Forelimb muscle (tissue), 1 donor: ENCODE results near the gene ALDH9A1. TPM values are rescaled to one million over a fixed set of nuclear protein-coding genes. Genes with fewer than 3 reads are reported as not detected.
A peak's percentile ranks its signal among the peaks of the same experiment; 100 is the strongest.
"Not testable (repeated sequence)": the region's sequence is repeated elsewhere in the genome, so short reads cannot be mapped to it uniquely, and the experiment has no call there.

Source experiments
- DNase-seq: peaks from one replicate; pipeline ENCODE4 v3.0.0-alpha.2; 2013; ENCODE audit warnings: low read depth
- polyA plus RNA-seq: library from polyadenylated mRNA; unstranded; fragments of 120-200 nt; gene quantifications from one replicate; pipeline ENCODE4 v1.2.1, GENCODE V29; 2013; ENCODE audit not compliant: insufficient read length

ALDH9A1 gene
- polyA plus RNA-seq, 1 donor, result 43.6 TPM

DNA sequence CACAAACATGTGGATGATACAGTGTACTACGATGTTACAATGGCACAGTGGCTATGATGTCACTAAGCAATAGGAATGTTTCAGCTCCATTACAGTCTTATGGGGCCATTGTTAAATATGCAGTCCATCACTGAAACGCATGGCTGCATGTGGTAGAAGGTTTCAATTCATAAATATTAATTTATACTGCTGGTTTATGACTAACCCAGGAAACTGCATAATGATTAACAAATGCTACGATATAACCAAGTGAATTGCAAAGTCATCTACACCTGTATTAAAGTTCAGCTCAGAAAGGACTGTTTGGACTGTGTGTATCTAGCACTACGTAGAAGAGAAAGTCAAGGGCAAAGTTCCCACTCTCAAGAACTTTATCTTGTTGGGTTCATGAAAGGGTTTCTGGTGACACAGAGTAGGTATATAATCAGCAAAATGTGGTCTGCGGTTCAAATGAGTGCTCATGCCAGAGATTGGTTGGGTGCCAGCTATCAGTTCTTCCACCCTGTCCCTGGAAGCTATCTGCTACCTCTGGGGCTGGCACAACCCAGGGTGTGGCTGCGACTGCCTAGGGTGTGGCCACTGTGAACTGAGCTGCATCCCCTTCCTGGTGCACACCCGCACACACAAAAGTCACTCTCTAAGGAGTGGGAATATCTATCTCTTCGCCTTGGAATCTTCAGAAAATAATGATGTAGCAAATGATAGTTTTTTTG, 52.6 kb downstream of the ALDH9A1 start:
- no peak for DNase-seq

DNA sequence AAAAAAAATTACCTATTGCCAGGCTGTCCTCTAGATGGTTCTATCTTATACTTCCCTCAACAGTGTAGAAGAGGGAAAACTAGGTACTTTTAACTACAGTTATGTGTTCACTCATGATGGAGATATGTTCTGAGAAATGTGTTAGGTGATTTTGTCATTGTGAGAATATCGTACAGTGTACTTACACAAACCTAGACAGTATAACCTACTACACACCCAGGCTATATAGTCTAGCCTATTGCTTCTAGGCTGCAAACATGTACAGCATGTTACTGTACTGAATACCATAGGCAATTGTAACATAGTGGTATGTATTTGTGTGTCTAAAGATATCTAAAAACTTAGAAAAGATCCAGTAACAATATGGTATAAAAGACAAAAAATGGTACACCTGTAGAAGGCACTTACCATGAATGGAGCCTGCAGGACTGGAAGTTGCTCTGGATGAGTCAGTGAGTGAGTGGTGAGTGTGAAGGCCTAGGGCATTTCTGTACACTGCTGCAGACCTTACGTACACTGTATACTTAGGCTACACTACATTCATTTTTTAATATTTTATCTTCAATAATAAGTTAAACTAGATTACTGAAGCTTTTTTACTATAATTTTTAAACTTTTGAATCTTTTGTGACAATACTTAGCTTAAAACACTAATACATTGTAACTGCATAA, 54.2 kb downstream of the ALDH9A1 start:
- DNase-seq, result no peak

DNA sequence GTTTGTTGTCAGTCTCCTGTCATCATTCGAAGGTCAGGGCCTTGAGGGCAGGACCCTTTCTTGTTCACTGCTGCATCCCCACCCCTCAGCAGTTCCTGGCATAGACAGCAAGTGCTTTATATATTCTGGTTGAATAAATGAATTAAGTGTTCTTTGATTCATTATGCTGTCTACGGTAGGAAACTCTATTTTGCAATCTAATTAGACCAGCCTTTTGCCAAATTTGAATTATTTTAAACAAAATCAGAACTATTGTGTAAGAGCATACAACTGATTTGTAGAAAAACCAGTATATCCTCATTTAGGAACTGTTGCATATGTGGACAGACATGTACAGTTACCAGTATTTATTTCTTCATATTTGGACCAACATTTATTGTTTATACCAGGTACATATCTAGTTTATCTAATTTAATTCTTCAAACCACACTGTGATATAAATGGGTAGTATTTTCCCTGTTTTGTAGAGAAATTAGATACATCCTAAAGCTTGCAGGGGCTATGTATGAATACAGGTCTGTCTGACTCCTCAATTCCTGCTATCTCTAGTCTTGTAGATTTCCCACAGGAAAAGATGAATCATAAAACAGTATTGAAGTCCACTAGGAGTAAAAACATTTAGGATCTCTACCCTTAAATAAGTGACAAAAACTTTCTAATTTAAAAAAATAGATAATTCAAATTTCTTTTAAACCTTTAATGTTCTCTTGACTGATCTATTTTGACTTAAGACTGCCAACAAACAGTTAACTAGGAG, 57.0 kb downstream of the ALDH9A1 start:
- DNase-seq, result no peak

GRCh38 chr1:165639821-165640623, 58.3 kb downstream of the ALDH9A1 start:
- DNase-seq, result no peak

DNA sequence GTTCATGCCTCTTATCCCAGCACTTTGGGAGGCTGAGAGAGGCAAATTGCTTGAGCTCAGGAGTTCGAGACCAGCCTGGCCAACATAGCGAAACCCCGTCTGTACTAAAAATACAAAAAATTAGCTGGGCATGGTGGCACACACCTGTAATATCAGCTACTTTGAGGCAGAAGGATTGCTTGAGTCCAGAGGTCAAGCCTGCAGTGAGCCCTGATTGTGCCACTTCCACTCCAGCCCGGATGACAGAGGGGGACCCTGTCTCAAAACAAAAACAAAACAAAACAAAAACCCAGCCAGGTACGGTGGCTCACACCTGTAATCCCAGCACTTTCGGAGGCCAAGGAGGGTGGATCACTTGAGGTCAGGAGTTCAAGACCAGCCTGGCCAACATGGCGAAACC, 60.2 kb downstream of the ALDH9A1 start:
- DNase-seq, result not testable (repeated sequence)

DNA sequence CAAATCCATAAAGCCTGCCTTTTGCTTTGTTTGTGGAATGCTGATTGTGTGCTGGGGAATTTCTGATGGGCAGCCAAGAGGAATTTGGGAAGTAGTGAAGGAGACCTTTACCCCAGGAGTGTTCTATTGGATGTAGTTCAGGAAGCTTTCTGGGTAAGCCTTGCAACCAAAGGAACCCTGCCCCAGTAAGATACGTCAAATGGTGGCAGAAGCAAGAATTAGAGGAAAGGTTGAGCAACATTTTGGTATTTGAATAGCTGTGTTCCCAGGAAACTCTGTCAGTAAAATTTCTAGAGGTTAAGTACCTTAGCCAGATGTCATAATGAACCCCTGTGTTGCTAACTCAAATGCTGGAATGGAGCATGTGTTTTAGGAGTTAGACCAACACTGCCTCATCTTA, 60.9 kb downstream of the ALDH9A1 start:
- DNase-seq, result no peak

DNA sequence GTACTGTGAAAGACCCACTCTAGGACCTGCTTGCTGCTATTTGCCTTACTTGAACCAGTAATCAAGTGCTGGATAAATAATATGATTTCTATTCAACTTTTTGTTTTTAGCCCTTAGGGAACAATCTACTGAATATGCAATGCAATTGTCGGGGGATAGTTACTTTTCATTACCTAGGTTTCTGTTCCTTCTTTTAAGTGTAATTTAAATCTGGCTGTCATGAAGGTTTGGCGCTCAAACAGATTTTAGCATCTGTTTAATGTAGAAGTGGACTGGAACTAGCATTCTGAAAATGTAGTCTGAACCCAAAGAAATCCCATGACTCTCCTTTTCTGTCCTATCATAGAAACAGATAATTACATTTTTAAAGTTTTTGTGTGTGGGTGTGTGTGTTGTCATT, 62.5 kb downstream of the ALDH9A1 start:
- no peak for DNase-seq

DNA sequence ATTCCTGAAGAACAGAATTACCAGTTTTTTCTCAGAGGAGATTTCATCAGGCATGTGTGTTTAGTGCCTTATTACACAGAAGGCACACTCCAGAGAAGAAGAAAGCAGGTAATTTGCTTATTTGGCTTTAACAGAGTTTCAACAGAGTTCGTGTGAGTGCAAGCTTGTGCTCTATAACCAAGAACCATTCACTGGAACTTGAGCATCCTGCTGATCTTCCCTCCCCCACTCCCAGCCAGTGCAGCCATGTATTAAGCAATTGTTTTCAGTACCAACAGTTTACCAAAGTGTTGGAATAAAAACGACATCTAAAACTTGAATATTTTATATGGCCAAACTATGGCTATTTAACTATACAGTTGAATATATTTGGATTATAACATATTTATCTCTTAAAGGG, 63.0 kb downstream of the ALDH9A1 start:
- no peak for DNase-seq

DNA sequence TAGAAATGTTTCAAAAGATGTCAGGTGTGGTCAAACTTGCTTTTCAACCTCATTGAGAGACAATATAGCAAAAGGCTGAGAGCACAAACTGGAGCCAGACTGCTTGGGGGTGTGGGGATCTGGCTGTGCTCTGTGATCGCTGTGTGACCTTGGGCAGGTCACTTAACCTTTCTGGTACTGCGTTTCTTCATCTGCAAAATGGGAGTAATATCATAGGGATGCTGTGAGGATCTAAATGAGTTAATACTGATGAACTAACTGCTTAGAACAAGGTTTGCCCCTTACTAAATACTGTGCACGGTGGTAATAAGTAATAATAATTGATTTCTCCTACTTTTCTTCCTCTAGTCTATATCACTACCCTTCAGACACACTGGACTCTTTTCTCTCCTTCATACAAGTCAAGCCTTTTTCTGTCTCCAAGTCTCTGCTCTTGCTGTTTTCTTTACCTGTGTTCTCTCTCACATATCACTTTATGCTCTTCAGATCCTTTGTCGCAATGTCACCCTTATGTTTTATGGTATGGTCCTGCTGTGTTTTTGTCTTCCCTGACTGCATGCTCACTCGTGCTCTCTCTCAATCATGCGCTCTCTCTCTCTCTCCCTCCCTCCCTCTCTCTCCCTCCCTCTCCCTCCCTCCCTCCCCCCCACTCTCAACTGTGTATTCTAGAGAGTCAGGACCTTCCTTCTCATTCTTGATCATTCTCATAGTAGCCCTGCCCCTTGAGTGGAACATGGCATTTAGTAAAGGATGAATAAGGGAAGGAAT, 64.0 kb downstream of the ALDH9A1 start:
- no peak for DNase-seq

- no peak for DNase-seq
Observed at GRCh38 chr1:165633614-165634013, 64.7 kb downstream of the ALDH9A1 start.

GRCh38 chr1:165632491-165632890, 65.9 kb downstream of the ALDH9A1 start:
- no peak for DNase-seq

- DNase-seq, result no peak
Observed at GRCh38 chr1:165632152-165632469, 66.3 kb downstream of the ALDH9A1 start.

DNA sequence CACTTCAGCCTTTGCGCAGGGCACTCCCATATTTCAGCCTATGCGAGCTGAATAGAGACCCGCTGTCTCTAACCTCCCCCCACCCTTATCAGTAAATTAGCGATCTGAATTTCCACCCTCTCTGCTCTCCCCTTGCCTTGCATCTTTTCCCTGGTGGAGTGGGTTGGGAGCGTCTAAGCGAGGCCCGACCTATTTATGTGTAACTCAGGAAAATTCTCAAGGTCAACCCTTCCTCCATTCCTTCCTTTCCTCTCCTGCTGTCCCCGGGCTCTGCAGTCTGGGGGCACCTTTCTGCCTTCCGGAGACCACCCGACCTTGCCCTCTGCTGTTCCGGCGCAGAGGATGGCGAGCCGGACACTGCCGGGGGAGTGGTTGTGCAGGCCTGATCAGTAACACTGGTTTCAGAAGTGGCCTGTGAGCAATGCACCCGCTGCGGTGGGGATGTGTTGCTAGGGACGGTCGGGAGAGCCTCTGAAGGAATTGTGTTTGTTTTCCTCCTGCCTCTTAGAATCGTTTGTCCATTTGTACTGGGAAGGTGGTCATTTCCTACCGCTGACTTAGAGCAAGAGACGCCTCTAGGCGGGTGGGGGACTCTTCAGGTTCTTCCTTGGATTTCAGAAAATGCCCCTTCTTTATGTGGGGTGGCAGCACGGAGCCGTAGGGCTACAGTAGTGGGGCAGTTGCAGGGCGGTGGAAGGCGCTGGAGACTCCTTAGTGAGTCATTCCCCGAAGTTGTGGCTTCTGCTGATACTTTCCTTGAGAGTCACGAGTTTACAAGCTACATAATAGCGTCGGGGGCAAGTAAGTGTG, 66.8 kb downstream of the ALDH9A1 start:
- no peak for DNase-seq

DNA sequence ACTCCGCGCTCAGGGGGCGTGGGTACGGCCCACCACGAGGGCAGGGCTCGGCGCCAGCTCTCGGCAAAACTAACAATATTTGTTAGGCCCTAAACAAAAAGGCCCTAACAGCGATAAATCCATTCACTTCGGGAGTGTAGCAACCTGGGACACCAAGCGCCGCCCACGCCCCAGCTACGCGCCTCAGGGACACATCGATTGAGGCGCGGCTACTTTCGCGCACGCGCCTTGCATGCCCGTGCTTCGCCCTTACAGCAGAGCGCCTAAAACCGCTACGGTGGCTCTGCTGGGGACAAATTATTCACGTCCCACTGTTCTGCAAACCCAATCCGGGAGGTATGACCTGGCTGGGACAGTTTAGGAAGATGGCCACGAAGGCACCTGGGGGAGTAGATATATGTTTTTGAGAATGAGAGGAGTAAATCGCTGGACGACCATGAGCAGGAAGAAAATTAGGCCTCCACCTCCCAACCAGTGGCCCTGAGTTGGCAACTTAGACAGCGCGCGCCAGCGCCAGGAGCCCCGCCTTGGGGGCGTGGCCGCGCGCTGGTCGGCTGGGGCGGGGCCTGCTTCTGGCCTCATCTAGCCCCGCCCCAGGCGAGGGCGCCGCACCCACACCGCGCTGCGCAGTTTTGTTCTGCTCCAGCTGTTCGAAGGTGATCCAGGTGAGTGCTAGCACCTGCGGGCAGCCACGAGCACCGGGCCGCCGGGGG, 67.6 kb downstream of the ALDH9A1 start, which contains the start of gene MGST3:
Gene MGST3, plus strand, starts transcription at position 606 of the 713 bp plus-strand sequence. CDS start 18,614 bp downstream, outside the sequence.
- DNase-seq, result peak; percentile 89

- no peak for DNase-seq
Observed at GRCh38 chr1:165629848-165630628, 68.3 kb downstream of the ALDH9A1 start.

DNA sequence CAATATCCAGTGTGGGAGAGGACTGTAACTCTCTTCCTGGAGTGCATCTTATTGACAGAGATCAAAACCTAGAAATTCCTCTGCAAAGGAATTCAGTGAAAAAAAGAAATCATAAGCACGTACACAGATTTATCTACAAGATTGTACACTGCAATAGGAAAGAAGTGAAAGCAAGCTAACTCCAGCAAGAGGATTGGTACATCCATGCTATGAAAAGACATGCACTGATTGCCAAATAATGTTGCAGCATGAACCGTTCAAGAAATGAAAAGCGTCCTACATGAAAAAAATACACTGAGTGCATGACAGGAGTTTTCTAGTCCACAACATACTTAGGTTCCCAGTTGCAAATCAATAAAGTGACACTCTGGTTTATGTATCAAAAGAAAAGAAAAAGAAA, 69.2 kb downstream of the ALDH9A1 start:
- no peak for DNase-seq

DNA sequence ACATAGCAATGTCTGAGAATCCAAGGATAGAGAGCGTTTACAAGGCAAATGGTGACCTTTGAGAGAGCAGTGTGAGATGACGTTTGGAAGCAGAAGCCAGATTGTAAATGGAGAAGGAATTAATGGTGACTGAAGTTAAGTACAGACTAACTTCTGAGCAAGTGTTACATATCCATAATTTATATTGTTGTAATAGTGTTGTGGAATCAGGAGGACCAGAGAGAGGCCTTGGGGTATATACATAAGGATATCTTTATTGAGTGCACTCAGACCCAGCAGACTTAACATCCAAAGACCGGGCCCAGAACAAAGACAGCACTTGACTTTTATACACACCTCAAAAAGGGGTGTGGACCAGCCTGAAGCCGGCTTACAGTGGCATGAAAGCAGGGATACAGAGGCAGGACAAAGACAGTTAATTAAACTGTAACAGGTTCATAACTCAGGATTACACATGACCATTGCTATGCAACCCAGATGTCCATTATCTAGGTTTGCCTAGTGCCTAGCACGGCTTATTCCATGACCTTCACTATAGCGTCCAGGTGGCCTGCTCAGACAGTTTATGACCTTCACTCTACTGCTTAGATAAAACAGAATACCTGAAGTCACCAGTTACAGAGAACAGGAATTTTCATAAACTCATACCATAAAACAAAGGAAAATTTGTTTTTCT, 70.1 kb downstream of the ALDH9A1 start:
- no peak for DNase-seq

- DNase-seq, result no peak
Observed at GRCh38 chr1:165624441-165624840, 73.9 kb downstream of the ALDH9A1 start.
